ENCODE data around the gene MMRN1.

MMRN1 gene

GRCh38 chr4:89997171-89997704 lies 102.6 kb downstream of the MMRN1 start:
- no peak for DNase-seq

- no peak for DNase-seq
These were observed 103.9 kb downstream of the MMRN1 start for GRCh38 chr4:89998469-89999011.

- peak; percentile 66 for DNase-seq
These were observed 106.4 kb downstream of the MMRN1 start for GRCh38 chr4:90001023-90001422.

- DNase-seq = peak; percentile 73
These were observed 107.9 kb downstream of the MMRN1 start for GRCh38 chr4:90002441-90003062.

Data from NCI-H2029 (cell line).